Effector CD4-positive, alpha-beta T cell (primary cell): ENCODE results near the gene TSEN54.

Experiments used
- DNase-seq: peaks from one replicate; pipeline ENCODE4 v3.0.0-alpha.2; 2020

The TSEN54 gene

GRCh38 chr17:75547091-75547490, 30.8 kb downstream of the TSEN54 start:
- DNase-seq = no peak

GRCh38 chr17:75548813-75549212, 32.5 kb downstream of the TSEN54 start:
- DNase-seq = no peak

DNA sequence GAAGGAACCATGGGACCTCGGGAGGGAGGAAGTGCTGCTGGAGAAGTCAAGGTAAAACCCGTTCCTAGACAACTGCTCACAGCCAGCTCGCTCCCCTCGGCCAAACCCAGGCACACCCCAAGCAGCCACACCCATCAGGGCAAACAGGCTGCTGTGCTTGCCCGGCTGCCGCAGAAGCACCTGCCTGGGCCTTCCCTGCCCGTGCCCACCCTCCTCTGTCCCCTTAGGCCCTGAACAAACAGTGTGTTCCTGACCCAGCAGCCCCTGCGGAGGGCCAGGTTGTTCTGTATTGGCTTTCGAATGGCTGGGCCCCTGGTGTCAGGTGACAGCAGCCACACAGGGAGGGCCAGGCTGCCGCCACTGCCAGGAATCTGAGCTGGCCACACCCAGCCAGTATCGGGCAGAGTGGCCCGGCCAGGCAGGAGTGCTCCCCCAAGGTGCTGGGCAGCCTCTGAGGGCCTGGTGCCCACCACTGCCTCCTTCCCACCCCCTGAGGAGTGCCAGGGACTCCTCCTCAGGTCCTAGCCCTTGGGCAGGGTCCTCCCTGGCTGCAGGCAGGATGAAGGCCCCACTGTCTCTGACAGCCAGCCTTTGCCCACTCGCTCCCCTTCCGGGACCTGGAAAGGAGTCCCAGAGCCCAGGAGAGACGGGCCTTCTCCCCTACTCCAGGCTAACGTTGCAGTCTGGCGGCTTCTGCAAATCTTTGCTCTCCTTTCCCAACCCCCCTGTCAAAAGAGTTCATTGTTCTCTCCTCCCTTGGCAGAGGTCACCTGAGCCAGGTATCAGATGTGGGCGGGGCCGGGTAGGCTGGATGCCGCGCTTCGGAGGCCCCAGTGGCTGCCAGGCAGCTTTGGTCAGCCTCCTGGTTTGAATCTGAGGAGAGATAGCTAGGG, 33.2 kb downstream of the TSEN54 start:
- DNase-seq = no peak

GRCh38 chr17:75550139-75550465, 33.8 kb downstream of the TSEN54 start:
- DNase-seq = no peak

- DNase-seq = no peak
These were observed 34.9 kb downstream of the TSEN54 start for GRCh38 chr17:75551266-75551665.

GRCh38 chr17:75552425-75553294, 36.3 kb downstream of the TSEN54 start:
- no peak for DNase-seq

DNA sequence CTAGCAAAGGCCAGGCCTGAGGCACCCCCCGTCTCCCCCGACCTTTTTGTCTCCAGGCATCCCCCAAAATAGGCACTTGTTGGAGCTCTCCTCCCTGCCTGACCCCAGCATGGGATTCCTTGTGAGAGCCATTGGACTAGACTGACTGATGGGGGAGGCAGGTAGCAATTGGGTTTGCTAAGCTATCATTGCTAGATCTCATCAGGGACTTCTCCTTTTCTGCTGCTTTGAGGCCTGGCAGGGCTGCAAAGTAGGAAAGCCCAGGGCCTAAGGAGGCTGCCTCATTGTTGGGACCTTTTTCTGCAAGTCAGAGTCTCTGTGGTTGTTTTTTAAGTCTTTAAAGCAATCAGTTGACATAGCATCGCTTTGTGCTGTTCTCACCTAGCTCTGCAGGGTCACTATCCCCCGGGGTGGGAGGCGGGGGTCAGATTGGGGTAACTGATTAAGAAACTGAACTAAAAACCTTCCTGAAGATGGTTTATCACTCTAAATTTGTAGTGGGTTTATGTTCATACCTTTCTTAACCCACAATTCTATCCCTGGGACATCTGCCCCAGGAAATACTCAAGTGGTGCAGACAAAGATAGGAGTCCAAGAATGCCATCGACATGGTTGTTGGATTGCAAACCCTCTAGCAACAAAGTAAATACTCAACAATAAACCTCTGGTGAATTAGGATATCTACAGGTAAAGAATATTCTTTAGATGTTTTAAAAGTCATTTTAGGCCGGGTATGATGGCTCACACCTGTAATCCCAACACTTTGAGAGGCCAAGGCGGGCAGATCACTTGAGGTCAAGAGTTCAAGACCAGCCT, 37.2 kb downstream of the TSEN54 start:
- DNase-seq = no peak

DNA sequence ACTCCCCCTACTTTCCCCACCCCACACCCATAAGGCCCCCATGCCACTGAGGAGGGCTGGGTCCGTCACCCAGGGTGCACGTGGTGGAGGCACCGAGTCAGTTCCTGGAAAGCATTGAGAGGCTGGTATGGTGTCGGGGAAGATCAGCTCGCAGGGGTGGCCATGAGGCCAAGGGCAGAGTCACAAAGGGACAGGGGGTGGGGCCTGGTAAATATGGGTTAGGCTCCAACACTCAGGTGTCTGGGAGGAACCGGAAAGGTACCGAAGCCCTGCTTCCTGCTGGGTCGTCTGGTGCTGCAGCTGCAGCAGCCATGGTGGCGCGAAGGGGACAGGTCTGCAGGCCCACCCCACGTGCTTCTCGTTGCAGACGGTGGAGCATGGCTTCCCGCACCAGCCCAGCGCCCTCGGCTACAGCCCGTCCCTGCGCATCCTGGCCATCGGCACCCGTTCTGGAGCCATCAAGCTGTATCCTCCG, 39.4 kb downstream of the TSEN54 start:
- DNase-seq = no peak

DNA sequence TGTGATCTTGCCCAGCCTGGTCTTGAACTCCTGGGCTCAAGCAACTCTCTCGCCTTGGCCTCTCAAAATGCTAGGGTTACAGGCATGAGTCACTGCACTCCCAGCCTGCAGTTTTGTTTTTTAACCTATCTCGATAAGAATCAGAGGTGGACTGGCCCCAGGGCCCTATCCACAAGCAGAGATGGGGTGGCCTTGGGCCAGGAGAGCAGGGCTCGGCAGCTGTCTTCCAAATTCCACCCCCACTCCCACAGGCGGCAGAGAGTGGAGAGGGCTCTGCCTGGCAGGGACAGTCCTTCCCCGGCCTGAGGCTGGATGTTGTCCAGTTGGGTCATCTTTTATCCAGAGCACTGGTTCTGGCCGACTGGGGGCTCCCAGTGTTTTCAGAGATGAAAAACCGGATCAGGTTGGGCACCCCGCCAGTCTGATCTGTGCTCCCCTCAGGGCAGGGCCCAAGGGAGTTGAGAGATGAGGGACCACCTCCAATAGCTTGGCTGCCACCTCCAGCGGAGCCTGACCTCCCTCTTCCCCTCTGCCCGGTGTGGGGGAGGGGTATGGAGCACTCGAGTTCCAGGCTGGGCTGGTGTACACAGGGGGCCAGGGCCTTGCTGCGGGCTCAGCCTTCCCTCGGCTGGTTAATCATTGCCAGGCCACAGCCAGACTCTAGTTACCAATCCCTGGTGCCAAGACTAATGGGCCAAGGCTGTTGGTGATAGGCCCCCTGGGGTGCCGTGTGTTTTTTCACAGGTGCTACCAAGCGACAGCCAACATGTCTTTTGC, 40.9 kb downstream of the TSEN54 start:
- no peak for DNase-seq

GRCh38 chr17:75557852-75558665, 41.7 kb downstream of the TSEN54 start:
- no peak for DNase-seq

DNA sequence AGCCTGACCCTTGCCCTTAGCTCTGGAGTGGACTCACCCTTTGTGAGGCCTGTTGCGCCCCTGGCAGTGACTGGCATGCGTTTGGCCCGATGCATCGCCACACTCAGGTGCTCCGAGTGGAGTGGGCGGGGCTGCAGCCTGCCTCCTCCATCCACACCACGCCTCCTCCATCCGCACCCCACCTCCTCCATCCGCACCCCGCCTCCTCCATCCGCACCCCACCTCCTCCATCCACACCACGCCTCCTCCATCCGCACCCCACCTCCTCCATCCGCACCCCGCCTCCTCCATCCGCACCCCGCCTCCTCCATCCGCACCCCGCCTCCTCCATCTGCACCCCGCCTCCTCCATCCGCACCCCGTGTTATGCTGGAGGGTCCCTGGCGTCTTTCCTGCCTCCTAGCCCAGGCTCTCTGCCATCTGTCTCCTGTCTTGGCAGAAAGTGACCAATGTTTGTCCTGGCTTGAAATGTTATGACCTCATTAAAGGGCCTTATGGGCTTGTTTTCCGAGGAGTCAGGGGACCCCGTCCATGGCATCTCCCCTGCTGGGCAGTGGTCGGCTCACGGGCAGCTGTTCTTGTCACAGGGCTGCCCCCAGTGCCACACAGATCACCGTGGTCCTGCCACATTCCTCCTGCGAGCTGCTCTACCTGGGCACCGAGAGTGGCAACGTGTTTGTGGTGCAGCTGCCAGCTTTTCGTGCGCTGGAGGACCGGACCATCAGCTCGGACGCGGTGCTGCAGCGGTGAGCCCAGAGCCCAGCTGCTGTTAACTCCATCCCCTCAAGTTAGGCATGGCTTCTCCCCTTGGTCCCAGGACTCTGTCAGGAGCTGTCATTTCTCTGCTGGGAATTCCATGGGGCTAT, 42.6 kb downstream of the TSEN54 start:
- no peak for DNase-seq

DNA sequence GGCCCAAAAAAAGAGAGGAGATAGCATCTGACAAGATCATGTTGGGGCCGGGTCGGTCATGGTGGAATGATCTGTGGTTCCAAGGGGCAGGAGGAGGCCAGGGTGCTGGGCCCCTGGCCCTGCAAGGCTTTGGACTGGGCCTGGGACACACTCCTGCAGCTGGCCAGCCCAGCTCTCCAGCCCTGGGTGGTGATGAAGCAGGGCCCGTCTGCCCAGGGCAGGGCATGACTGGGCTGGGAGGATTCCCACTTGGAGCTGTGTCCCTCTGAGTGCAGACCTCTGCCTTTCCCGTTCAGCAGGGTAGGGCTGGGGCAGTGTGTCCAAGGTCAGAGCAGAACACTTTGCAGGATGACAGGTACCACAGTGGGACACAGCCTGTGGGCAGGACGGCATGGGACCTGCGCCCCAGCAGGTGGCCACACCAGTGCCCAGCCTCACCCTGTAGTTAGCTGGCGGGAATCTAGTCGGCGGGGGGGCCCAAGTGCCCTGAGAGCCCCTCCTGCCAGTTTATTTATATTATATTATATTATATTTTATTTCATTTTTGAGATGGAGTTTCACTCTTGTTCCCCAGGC, 43.7 kb downstream of the TSEN54 start:
- DNase-seq = no peak

- no peak for DNase-seq
These were observed 45.7 kb downstream of the TSEN54 start for GRCh38 chr17:75561927-75562603.

GRCh38 chr17:75563063-75563758, 46.9 kb downstream of the TSEN54 start:
- no peak for DNase-seq

GRCh38 chr17:75564195-75564594, 47.9 kb downstream of the TSEN54 start:
- no peak for DNase-seq

DNA sequence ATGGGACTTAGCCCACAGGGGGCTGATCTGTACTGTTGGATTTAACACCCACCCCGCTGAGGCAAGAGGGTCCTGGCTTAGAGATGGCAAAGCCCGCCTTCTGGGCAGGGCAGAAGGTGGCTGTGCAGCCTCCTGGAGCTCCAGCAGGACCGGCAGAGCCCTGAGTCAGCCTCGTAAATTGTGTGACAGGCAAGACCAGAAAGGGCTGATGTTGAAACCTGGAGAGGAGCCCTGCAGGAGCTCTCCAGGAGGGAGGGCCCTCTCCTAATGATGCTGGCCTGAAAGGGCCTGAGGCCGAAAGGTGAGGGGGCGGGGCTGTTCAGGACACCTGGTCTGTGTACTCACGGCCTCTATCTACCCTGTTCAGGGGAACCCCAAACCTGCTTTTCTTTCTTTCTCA, 48.7 kb downstream of the TSEN54 start:
- DNase-seq = no peak

GRCh38 chr17:75565618-75566017, 49.3 kb downstream of the TSEN54 start:
- DNase-seq = no peak

GRCh38 chr17:75566416-75566815, 50.1 kb downstream of the TSEN54 start:
- no peak for DNase-seq

GRCh38 chr17:75566834-75567233, 50.5 kb downstream of the TSEN54 start:
- DNase-seq = no peak
